ENCODE results near the gene ALDH5A1. TPM values are rescaled to one million over a fixed set of nuclear protein-coding genes. Genes with fewer than 3 reads are reported as not detected.

ALDH5A1 gene
- total RNA-seq, 2 donors from 2014 or later, result 11.1 to 22.6 TPM

DNA sequence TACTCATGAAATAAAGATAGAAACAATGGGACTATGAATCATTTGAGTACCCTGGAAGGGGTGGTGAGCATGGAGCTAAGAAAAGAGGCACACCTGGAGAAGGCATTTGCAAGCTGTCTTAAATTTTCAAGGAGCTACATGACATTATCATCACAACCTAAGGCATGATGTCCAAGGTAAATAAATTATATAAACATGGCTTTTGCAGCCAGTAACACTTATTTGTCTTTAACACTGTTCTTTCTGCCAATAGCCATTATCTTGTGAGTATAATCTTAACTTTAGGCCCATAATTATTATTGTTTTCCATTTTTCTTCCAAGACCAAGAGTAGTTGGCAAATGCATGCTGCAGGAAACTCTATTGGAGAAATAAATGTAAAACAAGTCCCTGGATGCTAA is 63.7 kb downstream of the ALDH5A1 start:
- no peak for TF ChIP-seq POLR2A (IDR thresholded peaks at IDR 0.05)
- peak; percentile 26 for TF ChIP-seq POLR2AphosphoS5 (IDR thresholded peaks at IDR 0.05)
- TF ChIP-seq, protein P1, sequence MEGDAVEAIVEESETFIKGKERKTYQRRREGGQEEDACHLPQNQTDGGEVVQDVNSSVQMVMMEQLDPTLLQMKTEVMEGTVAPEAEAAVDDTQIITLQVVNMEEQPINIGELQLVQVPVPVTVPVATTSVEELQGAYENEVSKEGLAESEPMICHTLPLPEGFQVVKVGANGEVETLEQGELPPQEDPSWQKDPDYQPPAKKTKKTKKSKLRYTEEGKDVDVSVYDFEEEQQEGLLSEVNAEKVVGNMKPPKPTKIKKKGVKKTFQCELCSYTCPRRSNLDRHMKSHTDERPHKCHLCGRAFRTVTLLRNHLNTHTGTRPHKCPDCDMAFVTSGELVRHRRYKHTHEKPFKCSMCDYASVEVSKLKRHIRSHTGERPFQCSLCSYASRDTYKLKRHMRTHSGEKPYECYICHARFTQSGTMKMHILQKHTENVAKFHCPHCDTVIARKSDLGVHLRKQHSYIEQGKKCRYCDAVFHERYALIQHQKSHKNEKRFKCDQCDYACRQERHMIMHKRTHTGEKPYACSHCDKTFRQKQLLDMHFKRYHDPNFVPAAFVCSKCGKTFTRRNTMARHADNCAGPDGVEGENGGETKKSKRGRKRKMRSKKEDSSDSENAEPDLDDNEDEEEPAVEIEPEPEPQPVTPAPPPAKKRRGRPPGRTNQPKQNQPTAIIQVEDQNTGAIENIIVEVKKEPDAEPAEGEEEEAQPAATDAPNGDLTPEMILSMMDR (IDR thresholded peaks at IDR 0.05), result no peak
- no peak overlapping the region for H3K27ac ChIP-seq
- H3K9me3 ChIP-seq, result no peaks in the 10 kb centered on the region
- H3K36me3 ChIP-seq, result no peaks in the 10 kb centered on the region
- no peaks in the 10 kb centered on the region for H3K27me3 ChIP-seq (replicated peaks; ENCODE audit: insufficient read depth)
- no peaks in the 10 kb centered on the region for H3K4me1 ChIP-seq (replicated peaks)
- no peak for DNase-seq (ENCODE audit: low spot score)
- H3K4me3 ChIP-seq, result no peak overlapping the region
- intact Hi-C loops (cut with DNase I), result no loop called here

DNA sequence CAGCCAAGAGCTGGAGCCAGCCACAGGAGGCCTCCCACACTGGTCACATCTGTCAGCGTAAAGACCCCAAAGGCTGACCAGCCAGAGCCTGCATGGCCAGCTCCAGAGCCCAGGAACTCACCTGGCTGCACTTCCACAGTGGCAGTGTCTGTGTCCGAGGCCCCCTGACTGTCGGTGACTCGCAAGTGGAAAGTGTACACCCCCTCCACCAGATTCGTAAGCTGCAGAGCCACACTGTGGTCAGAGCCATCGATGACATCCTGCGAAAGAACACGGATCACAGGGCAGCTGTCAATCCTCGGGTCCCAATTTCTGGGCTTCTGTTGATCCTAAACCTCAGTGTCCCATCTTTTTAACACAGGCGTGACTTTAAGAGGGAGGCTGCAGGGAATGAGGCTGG is 69.3 kb downstream of the ALDH5A1 start:
- H3K27ac ChIP-seq, result no peak overlapping the region
- H3K27me3 ChIP-seq (replicated peaks; ENCODE audit: insufficient read depth), result peaks cover 4% of the 10 kb centered on the region
- DNase-seq (ENCODE audit: low spot score), result no peak
- H3K36me3 ChIP-seq, result no peaks in the 10 kb centered on the region
- TF ChIP-seq POLR2A (IDR thresholded peaks at IDR 0.05) (no peak), POLR2AphosphoS5 (IDR thresholded peaks at IDR 0.05) (no peak)
- TF ChIP-seq, protein P1 (IDR thresholded peaks at IDR 0.05), result no peak
- WGBS, result 81% methylated on average over 10 of the region's 10 CpGs
- H3K4me3 ChIP-seq, result no peak overlapping the region
- intact Hi-C loops (cut with DNase I), result no loop called here
- no peaks in the 10 kb centered on the region for H3K4me1 ChIP-seq (replicated peaks)
- H3K9me3 ChIP-seq, result no peaks in the 10 kb centered on the region

DNA sequence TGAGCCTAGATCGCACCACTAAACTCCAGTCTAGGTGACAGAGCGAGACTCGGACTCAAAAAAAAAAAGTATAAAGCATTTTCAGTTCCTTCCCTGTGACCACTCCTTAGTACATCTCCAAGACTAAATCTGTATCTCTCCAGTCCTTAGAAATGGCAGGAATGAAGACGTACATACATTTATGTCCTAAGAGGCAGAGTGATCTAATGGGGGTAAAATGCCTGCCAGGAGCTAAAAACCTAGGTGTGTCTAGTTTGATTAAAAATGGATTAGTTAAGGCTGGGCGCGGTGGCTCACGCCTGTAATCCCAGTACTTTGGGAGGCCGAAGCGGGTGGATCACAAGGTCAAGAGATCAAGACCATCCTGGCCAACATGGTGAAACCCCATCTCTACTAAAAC is 70.4 kb downstream of the ALDH5A1 start:
- H3K27me3 ChIP-seq (replicated peaks; ENCODE audit: insufficient read depth), result peaks cover 4% of the 10 kb centered on the region
- DNase-seq (ENCODE audit: low spot score), result no peak
- H3K4me3 ChIP-seq, result no peak overlapping the region
- H3K36me3 ChIP-seq, result no peaks in the 10 kb centered on the region
- H3K27ac ChIP-seq, result no peak overlapping the region
- no peaks in the 10 kb centered on the region for H3K4me1 ChIP-seq (replicated peaks)
- intact Hi-C loops (cut with DNase I), result no loop called here
- 96% methylated on average over 9 of the region's 9 CpGs for WGBS
- TF ChIP-seq POLR2A (IDR thresholded peaks at IDR 0.05), result no peak
- TF ChIP-seq, protein P1 (IDR thresholded peaks at IDR 0.05), result no peak
- no peak for TF ChIP-seq POLR2AphosphoS5 (IDR thresholded peaks at IDR 0.05)
- H3K9me3 ChIP-seq, result no peaks in the 10 kb centered on the region

DNA sequence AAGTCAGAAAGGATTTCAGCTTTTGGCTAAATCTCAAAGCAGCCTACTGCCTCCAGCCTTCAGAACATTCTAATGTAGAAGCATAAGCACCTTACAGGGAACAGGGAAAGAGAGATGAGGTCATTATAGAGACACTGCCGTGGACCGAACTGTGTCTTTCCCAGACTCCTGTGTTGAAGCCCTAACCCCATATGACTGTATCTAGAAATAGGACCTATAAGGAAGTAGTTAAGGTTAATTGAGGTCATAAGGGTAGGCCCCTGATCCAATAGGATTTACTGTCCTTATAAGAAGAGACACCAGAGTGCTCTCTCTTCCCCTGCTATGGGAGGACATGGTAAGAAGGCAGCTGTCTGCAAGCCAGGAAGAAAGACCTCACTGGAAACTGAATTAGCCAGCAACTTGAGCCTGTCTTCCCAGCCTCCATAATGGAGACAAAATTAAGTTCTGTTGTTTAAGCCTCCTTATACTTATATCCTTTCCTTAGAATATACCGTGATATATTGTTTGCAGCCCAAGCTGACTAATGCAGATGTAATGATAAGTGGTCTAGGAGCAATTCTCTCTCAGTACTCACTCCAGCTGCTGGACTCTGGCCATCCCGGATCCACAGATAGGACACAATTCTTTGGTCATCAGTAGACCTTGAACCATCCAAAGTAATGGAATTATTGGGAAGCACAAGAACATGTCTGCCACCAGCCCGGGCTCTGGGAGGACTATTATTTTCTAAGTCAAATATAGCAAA is 71.4 kb downstream of the ALDH5A1 start:
- no peaks in the 10 kb centered on the region for H3K4me1 ChIP-seq (replicated peaks)
- no peak for DNase-seq (ENCODE audit: low spot score)
- no peak overlapping the region for H3K4me3 ChIP-seq
- 91% methylated on average over 5 of the region's 5 CpGs for WGBS
- H3K27ac ChIP-seq, result no peak overlapping the region
- intact Hi-C loops (cut with DNase I), result no loop called here
- H3K9me3 ChIP-seq, result no peaks in the 10 kb centered on the region
- H3K27me3 ChIP-seq (replicated peaks; ENCODE audit: insufficient read depth), result peaks cover 4% of the 10 kb centered on the region
- H3K36me3 ChIP-seq, result no peaks in the 10 kb centered on the region
- TF ChIP-seq POLR2AphosphoS5 (IDR thresholded peaks at IDR 0.05) (no peak), POLR2A (IDR thresholded peaks at IDR 0.05) (no peak)
- TF ChIP-seq, protein P1 (IDR thresholded peaks at IDR 0.05), result no peak

DNA sequence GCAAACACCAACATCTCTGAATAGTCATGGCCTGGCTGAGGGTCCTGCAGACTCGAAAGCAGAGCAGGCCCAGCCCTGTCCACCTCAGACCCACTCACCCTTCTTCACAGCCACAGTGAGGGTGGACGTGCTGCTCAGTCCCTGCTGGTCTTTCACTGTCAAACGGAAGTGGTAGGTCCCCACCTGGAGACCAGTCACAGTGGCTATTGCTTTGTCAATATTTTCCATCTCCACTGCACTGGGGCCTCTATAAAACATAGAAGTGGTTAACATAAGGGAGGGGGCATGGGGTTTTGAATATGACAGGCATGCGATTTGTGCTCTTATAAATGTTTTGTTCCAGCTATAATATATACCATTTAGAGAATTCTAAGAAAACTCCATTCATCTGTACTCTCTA is 73.9 kb downstream of the ALDH5A1 start:
- no peak overlapping the region for H3K27ac ChIP-seq
- WGBS, result 78% methylated on average over 4 of the region's 4 CpGs
- no peaks in the 10 kb centered on the region for H3K36me3 ChIP-seq
- no peak overlapping the region for H3K4me3 ChIP-seq
- intact Hi-C loops (cut with DNase I), result no loop called here
- H3K4me1 ChIP-seq (replicated peaks), result no peaks in the 10 kb centered on the region
- TF ChIP-seq, protein P1 (IDR thresholded peaks at IDR 0.05), result no peak
- TF ChIP-seq POLR2A (IDR thresholded peaks at IDR 0.05), result no peak
- TF ChIP-seq POLR2AphosphoS5 (IDR thresholded peaks at IDR 0.05), result no peak
- DNase-seq (ENCODE audit: low spot score), result no peak
- H3K9me3 ChIP-seq, result no peaks in the 10 kb centered on the region
- H3K27me3 ChIP-seq (replicated peaks; ENCODE audit: insufficient read depth), result peaks cover 3% of the 10 kb centered on the region
